Chondrocyte (in vitro differentiated cells): Measurements from ENCODE around the gene MACROD2. TPM values are rescaled to one million over a fixed set of nuclear protein-coding genes. Genes with fewer than 3 reads are reported as not detected.

Experiments used
- DNase-seq: peaks from one replicate; pipeline ENCODE4 v3.0.0; 2021; ENCODE audit warnings: mixed read lengths, low spot score
- H3K27ac Mint-ChIP-seq: one replicate; pipeline ENCODE4 v1.8.0; 2021; ENCODE audit warnings: mild to moderate bottlenecking, moderate library complexity, mixed read lengths; ENCODE audit not compliant: unreplicated experiment
- H3K27me3 Mint-ChIP-seq: 2 replicates; pipeline ENCODE4 v1.8.0; 2021; ENCODE audit warnings: low read depth, mixed read lengths
- H3K36me3 Mint-ChIP-seq: 2 replicates; pipeline ENCODE4 v1.8.0; 2021; ENCODE audit warnings: low read depth, mixed read lengths
- H3K4me1 Mint-ChIP-seq: 2 replicates; pipeline ENCODE4 v1.8.0; 2021; ENCODE audit warnings: low read depth, mild to moderate bottlenecking, mixed read lengths
- H3K4me3 Mint-ChIP-seq: one replicate; pipeline ENCODE4 v1.8.0; 2021; ENCODE audit warnings: mild to moderate bottlenecking, moderate library complexity, mixed read lengths; ENCODE audit not compliant: unreplicated experiment
- H3K9me3 Mint-ChIP-seq: 2 replicates; pipeline ENCODE4 v1.8.0; 2021; ENCODE audit warnings: low read depth, mixed read lengths
- CTCF ChIP-seq: fragments of 200-600 bp; sonication (generic); IDR thresholded peaks from 2 replicates; pipeline ENCODE4 v1.5.0; 2021; ENCODE audit warnings: antibody characterized with exemption, mild to moderate bottlenecking, moderate library complexity
- total RNA-seq: library from RNA; stranded (reverse); gene quantifications from 3 replicates; pipeline ENCODE4 v1.2.1, GENCODE V29; 2021

Gene MACROD2
- total RNA-seq, 1 donor from 2014 or later: 3.2 TPM

DNA sequence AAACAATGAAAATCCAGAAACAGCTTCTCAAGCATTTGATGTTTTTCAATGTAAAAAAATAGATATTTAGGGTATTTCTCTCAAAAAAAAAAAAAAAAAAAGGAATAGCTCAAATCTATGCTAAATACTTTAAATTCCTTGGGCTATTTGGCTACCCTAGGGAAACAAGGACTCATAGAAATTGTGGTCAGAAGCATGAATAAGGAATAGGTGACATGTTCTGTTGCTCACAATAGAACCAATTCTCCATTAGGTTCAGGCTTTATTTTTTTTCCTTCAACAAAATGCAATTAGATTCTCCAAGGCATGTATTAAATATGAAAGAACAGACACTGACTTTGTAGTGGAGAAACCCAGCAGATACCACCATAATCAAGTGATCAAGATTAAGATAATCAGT is 1246.4 kb downstream of the MACROD2 start:
- H3K9me3 Mint-ChIP-seq: no peaks in the 10 kb centered on the region
- no peaks in the 10 kb centered on the region for H3K36me3 Mint-ChIP-seq
- no peaks in the 10 kb centered on the region for H3K27me3 Mint-ChIP-seq
- no peak overlapping the region for H3K27ac Mint-ChIP-seq
- DNase-seq: no peak
- peaks cover 24% of the 10 kb centered on the region for H3K4me1 Mint-ChIP-seq
- H3K4me3 Mint-ChIP-seq: no peak overlapping the region
- TF ChIP-seq CTCF: no peak

- Mint-ChIP-seq H3K27me3 (no peaks in the 10 kb centered on the region), H3K36me3 (no peaks in the 10 kb centered on the region), H3K4me1 (peaks cover 24% of the 10 kb centered on the region), H3K9me3 (no peaks in the 10 kb centered on the region), H3K27ac (no peak overlapping the region), H3K4me3 (no peak overlapping the region)
- DNase-seq: no peak
- TF ChIP-seq CTCF: no peak
These were observed 1247.5 kb downstream of the MACROD2 start for GRCh38 chr20:15242773-15243172.

DNA sequence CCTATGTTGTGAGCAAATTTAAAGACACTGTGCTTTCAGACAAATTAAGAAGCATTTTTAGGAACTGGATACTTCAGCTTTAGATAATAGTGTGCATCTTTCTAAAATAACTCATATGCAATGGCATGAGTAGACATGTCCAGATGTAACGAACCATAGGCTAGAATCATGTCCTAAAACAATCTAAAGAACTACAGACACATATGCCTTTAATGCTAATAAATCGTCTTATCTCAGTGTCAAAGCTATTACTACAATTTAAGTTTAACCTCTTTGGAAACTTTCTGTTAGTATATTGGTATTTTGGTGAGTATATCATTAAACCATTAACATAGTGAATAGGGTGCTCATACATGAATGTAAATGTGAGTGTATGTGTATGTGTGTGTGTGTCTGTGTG is 1250.6 kb downstream of the MACROD2 start:
- H3K4me3 Mint-ChIP-seq: no peak overlapping the region
- no peak for TF ChIP-seq CTCF
- H3K9me3 Mint-ChIP-seq: no peaks in the 10 kb centered on the region
- peaks cover 12% of the 10 kb centered on the region for H3K4me1 Mint-ChIP-seq
- H3K27ac Mint-ChIP-seq: no peak overlapping the region
- DNase-seq: no peak
- no peaks in the 10 kb centered on the region for H3K27me3 Mint-ChIP-seq
- no peaks in the 10 kb centered on the region for H3K36me3 Mint-ChIP-seq

- TF ChIP-seq CTCF: no peak
- Mint-ChIP-seq H3K9me3 (no peaks in the 10 kb centered on the region), H3K27ac (no peak overlapping the region), H3K27me3 (no peaks in the 10 kb centered on the region), H3K4me1 (no peaks in the 10 kb centered on the region), H3K4me3 (no peak overlapping the region), H3K36me3 (no peaks in the 10 kb centered on the region)
- no peak for DNase-seq
These were observed 1253.5 kb downstream of the MACROD2 start for GRCh38 chr20:15248618-15249395.

DNA sequence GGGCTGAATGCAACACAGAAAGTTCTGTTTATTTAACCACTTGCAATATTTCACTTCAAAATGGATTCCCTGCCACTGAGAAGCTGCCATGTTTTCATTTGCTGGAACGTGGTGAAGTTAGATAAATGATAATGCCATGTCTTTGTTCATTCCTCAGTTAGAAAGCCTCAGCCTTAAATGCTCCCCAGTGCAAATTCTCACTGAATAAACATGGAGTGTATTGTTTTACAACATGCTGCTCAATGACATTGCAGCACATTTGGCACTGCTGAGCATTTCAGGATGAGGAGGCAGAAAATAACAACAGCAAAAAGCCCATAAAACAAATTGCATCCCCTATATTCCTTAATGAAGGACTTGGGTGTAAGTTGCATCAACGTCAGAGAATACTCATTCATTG is 1255.9 kb downstream of the MACROD2 start:
- Mint-ChIP-seq H3K36me3 (no peaks in the 10 kb centered on the region), H3K4me3 (no peak overlapping the region), H3K9me3 (no peaks in the 10 kb centered on the region), H3K27ac (no peak overlapping the region), H3K27me3 (no peaks in the 10 kb centered on the region), H3K4me1 (no peaks in the 10 kb centered on the region)
- TF ChIP-seq CTCF: no peak
- no peak for DNase-seq
